IMR-90 (cell line): ENCODE data around the gene ZDHHC16. TPM values are rescaled to one million over a fixed set of nuclear protein-coding genes. Genes with fewer than 3 reads are reported as not detected.

ENCODE experiments used
- ATAC-seq: fragments of 200-7000 bp; cut with Tn5 transposase; 2 replicates; pipeline ENCODE4 v1.9.1; 2020; ENCODE audit warnings: low read depth, mild to moderate bottlenecking, moderate library complexity
- Bru-seq: library from RNA; stranded (reverse); fragments of 400-500 nt; gene quantifications from one replicate; lab custom pipeline; 2021; lab: Mats Ljungman, UMichigan
- BruChase-seq, 2 experiments: library from RNA; stranded (reverse); fragments of 400-500 nt; gene quantifications; one replicate each; lab custom pipeline; 2021; lab: Mats Ljungman, UMichigan
- BruUV-seq: library from RNA; stranded (reverse); fragments of 400-500 nt; replicated peaks from 2 replicates; lab custom pipeline; 2021; lab: Mats Ljungman, UMichigan
- CTCF ChIA-PET: fragments of 300-600 bp; formaldehyde crosslinking; extraction: SDS; loops from one replicate; lab custom pipeline; 2021; ENCODE audit warnings: antibody characterized with exemption; lab: Yijun Ruan, JAX
- POLR2A ChIA-PET: fragments of 300-600 bp; sonication (Branson Sonifier 250); formaldehyde crosslinking; loops from one replicate; lab custom pipeline; 2022; ENCODE audit warnings: antibody characterized with exemption; ENCODE audit not compliant: unreplicated experiment; lab: Charles Lee
- DNase-seq: peaks from one replicate; pipeline ENCODE4 v3.0.0; 2013
- H2AFZ ChIP-seq: replicated peaks from 2 replicates; pipeline ENCODE3; 2013; ENCODE audit warnings: low read length, mild to moderate bottlenecking; ENCODE audit not compliant: poor library complexity
- H2AK5ac ChIP-seq: 2 replicates; pipeline ENCODE4 v1.6.1; 2013; ENCODE audit warnings: low read depth, low read length, inconsistent platforms
- H2AK9ac ChIP-seq: replicated peaks from 2 replicates; pipeline ENCODE3; 2013; ENCODE audit warnings: mild to moderate bottlenecking, low read depth, low read length, moderate library complexity; ENCODE audit not compliant: poor library complexity
- H2BK120ac ChIP-seq: 2 replicates; pipeline ENCODE4 v1.6.1; 2013; ENCODE audit warnings: low read depth, low read length, inconsistent platforms
- H2BK15ac ChIP-seq: 3 replicates; pipeline ENCODE4 v1.6.1; 2013; ENCODE audit warnings: low read depth, low read length, inconsistent platforms
- H2BK20ac ChIP-seq: 2 replicates; pipeline ENCODE4 v1.6.1; 2013; ENCODE audit warnings: low read depth, mild to moderate bottlenecking, inconsistent platforms, low read length, moderate library complexity
- H2BK5ac ChIP-seq: 2 replicates; pipeline ENCODE4 v1.6.1; 2013; ENCODE audit warnings: mild to moderate bottlenecking, low read depth, low read length, inconsistent platforms; ENCODE audit not compliant: poor library complexity, severe bottlenecking
- H3K14ac ChIP-seq: replicated peaks from 2 replicates; pipeline ENCODE4 v1.6.1; 2013; ENCODE audit warnings: low read depth, low read length, inconsistent platforms
- H3K18ac ChIP-seq: 2 replicates; pipeline ENCODE4 v1.6.1; 2013; ENCODE audit warnings: low read depth, low read length, control low read depth
- H3K23ac ChIP-seq: 2 replicates; pipeline ENCODE4 v1.6.1; 2013; ENCODE audit warnings: low read depth, low read length, inconsistent platforms
- H3K27ac ChIP-seq: 2 replicates; pipeline ENCODE4 v1.5.1; 2013; ENCODE audit warnings: mild to moderate bottlenecking, control low read depth, low read length; ENCODE audit not compliant: insufficient read depth
- H3K27me3 ChIP-seq: 2 replicates; pipeline ENCODE4 v1.6.1; 2013; ENCODE audit warnings: low read length; ENCODE audit not compliant: control insufficient read depth, insufficient read depth
- H3K36me3 ChIP-seq: 2 replicates; pipeline ENCODE4 v1.6.1; 2013; ENCODE audit warnings: low read length, mixed read lengths; ENCODE audit not compliant: control insufficient read depth, insufficient read depth
- H3K4ac ChIP-seq: 2 replicates; pipeline ENCODE4 v1.6.1; 2013; ENCODE audit warnings: low read depth, low read length, inconsistent platforms
- H3K4me1 ChIP-seq: 2 replicates; pipeline ENCODE4 v1.6.1; 2013; ENCODE audit warnings: low read length, mixed read lengths; ENCODE audit not compliant: control insufficient read depth, insufficient read depth
- H3K4me2 ChIP-seq: 2 replicates; pipeline ENCODE4 v1.6.1; 2013; ENCODE audit warnings: low read depth, mild to moderate bottlenecking, control low read depth, low read length, moderate library complexity
- H3K4me3 ChIP-seq: 2 replicates; pipeline ENCODE4 v1.5.1; 2013; ENCODE audit warnings: low read depth, mild to moderate bottlenecking, control low read depth, low read length, moderate library complexity; ENCODE audit not compliant: insufficient read depth
- H3K56ac ChIP-seq: 2 replicates; pipeline ENCODE4 v1.6.1; 2013; ENCODE audit warnings: low read length, inconsistent platforms; ENCODE audit not compliant: insufficient read depth; ENCODE audit errors: extremely low read depth
- H3K79me1 ChIP-seq, 2 experiments: 2 replicates each; pipeline ENCODE4 v1.6.1; 2013; ENCODE audit warnings: low read length in 2 of 2, inconsistent platforms in 1 of 2, low read depth in 1 of 2
- H3K9ac ChIP-seq: 2 replicates; pipeline ENCODE4 v1.6.1; 2013; ENCODE audit warnings: low read depth, low read length, control low read depth
- H3K9me1 ChIP-seq: 2 replicates; pipeline ENCODE4 v1.6.1; 2013; ENCODE audit warnings: low read length, inconsistent platforms; ENCODE audit not compliant: insufficient read depth
- H3K9me3 ChIP-seq: 2 replicates; pipeline ENCODE4 v1.6.1; 2013; ENCODE audit warnings: low read length; ENCODE audit not compliant: control insufficient read depth, insufficient read depth
- H4K20me1 ChIP-seq: 2 replicates; pipeline ENCODE4 v1.6.1; 2013; ENCODE audit warnings: low read length, inconsistent platforms; ENCODE audit not compliant: insufficient read depth
- H4K5ac ChIP-seq: 2 replicates; pipeline ENCODE4 v1.6.1; 2013; ENCODE audit warnings: mild to moderate bottlenecking, low read depth, low read length, control low read depth
- H4K8ac ChIP-seq, 2 experiments: 2 replicates each; pipeline ENCODE4 v1.6.1; 2013; ENCODE audit warnings: low read depth in 2 of 2, low read length in 2 of 2, control low read depth in 1 of 2, inconsistent platforms in 1 of 2
- H4K91ac ChIP-seq: 2 replicates; pipeline ENCODE4 v1.6.1; 2013; ENCODE audit warnings: low read depth, low read length, inconsistent platforms; ENCODE audit not compliant: insufficient read depth
- BHLHE40 ChIP-seq: fragments of 150-350 bp; IDR thresholded peaks from 2 replicates; pipeline ENCODE4 v1.6.1; 2016; ENCODE audit warnings: mild to moderate bottlenecking, low read depth, low read length
- CTCF ChIP-seq: conservative IDR thresholded peaks from 2 replicates; pipeline ENCODE4 v1.5.1; 2012; ENCODE audit warnings: mild to moderate bottlenecking, low read depth, low read length, improper control_type of control experiment
- FOS ChIP-seq: fragments of 150-350 bp; IDR thresholded peaks from 2 replicates; pipeline ENCODE4 v1.6.1; 2016; ENCODE audit warnings: low read depth, low read length
- MAFK ChIP-seq: IDR thresholded peaks from 2 replicates; pipeline ENCODE4 v1.6.1; 2012; ENCODE audit warnings: low read depth, low read length, improper control_type of control experiment
- MAZ ChIP-seq: IDR thresholded peaks from 2 replicates; pipeline ENCODE4 v1.6.1; 2012; ENCODE audit warnings: low read depth, mild to moderate bottlenecking, low read length, improper control_type of control experiment, moderate library complexity, borderline replicate concordance
- MXI1 ChIP-seq: IDR thresholded peaks from 2 replicates; pipeline ENCODE4 v1.6.1; 2012; ENCODE audit warnings: low read depth, mild to moderate bottlenecking, low read length, moderate library complexity, borderline replicate concordance
- NFE2L2 ChIP-seq: fragments of 150-350 bp; IDR thresholded peaks from 2 replicates; pipeline ENCODE4 v1.6.1; 2016; ENCODE audit warnings: low read depth, mild to moderate bottlenecking, low read length
- POLR2A ChIP-seq: IDR thresholded peaks from 2 replicates; pipeline ENCODE4 v1.6.1; 2012; ENCODE audit warnings: mild to moderate bottlenecking, low read depth, low read length
- RCOR1 ChIP-seq: IDR thresholded peaks from 2 replicates; pipeline ENCODE4 v1.6.1; 2012; ENCODE audit warnings: mild to moderate bottlenecking, low read length, improper control_type of control experiment; ENCODE audit not compliant: insufficient replicate concordance
- SMC3 ChIP-seq: fragments of 150-350 bp; IDR thresholded peaks from 2 replicates; pipeline ENCODE4 v1.6.1; 2016; ENCODE audit warnings: low read depth, mild to moderate bottlenecking, antibody characterized with exemption, low read length, moderate library complexity
- USF2 ChIP-seq: fragments of 150-350 bp; IDR thresholded peaks from 2 replicates; pipeline ENCODE4 v1.6.1; 2017; ENCODE audit warnings: mild to moderate bottlenecking, antibody characterized with exemption, low read length, low read depth
- WGBS, 2 experiments: methylation state at CpG; one replicate each; pipeline versions ENCODE4 v1.1.5 to v1.1.7; 2013; ENCODE audit warnings: missing lambda C conversion rate in 2 of 2; ENCODE audit not compliant: insufficient read length in 1 of 2; ENCODE audit errors: extremely low coverage in 2 of 2; 5-methylcytosine and 5-hydroxymethylcytosine counted together
- dilution Hi-C: fragments of 300-500 bp; cut with HindIII; formaldehyde crosslinking; loops from one replicate; pipeline ENCODE4 v1.14.3; 2018; ENCODE audit warnings: low sequenced_read_pairs; ENCODE audit not compliant: unreplicated experiment
- in situ Hi-C: fragments of 300-500 bp; cut with MboI; formaldehyde crosslinking; loops from 3 replicates; pipeline ENCODE4 v1.14.3; 2019; ENCODE audit warnings: low sequenced_read_pairs, inconsistent platforms, mixed read lengths
- intact Hi-C: fragments of 100-400 bp; cut with micrococcal nuclease; formaldehyde crosslinking; loops from 2 replicates; pipeline ENCODE4 v1.10.0; 2022
- long read RNA-seq: library from polyadenylated mRNA; unstranded; transcript quantifications from one replicate; pipeline ENCODE4 v2.0.0, GENCODE V29; 2021; ENCODE audit not compliant: unreplicated experiment
- polyA plus RNA-seq, 3 experiments: library from polyadenylated mRNA; depleted of rRNA; stranded (reverse); fragments of >200 nt; gene quantifications; 2 replicates each; pipeline ENCODE4 v1.2.3, GENCODE V29; 2012; ENCODE audit warnings: low replicate concordance in 1 of 3
- total RNA-seq: library from RNA; depleted of rRNA; stranded (reverse); fragments of >200 nt; gene quantifications from 2 replicates; pipeline ENCODE4 v1.2.3, GENCODE V29; 2012; rRNA removed

The ZDHHC16 gene
- total RNA-seq = 51.7 and 64.0 TPM in 2 replicates
- 54.7 and 57.9 TPM in 2 replicates for polyA plus RNA-seq (2012; rRNA removed)
- 66.8 and 68.0 TPM in 2 replicates for polyA plus RNA-seq (2012; cell fraction: cytosol; rRNA removed)
- polyA plus RNA-seq (2012; cell fraction: nucleus; rRNA removed; ENCODE audit: low replicate concordance) = 71.0 and 71.9 TPM in 2 replicates
- Bru-seq, nascent RNA = percentile 74 among the genes with signal in this experiment
- percentile 86 among the genes with signal in this experiment for BruChase-seq, experiment 1, labeled RNA remaining after a 6-hour chase
- BruChase-seq, experiment 2, labeled RNA remaining after a 2-hour chase = percentile 86 among the genes with signal in this experiment
- long read RNA-seq, transcript ZDHHC16-203 (10 exons, 1,647 nt) = minor isoform, 7 of 117 reads
- long read RNA-seq, transcript ZDHHC16-205 (8 exons, 1,280 nt) = minor isoform, 9 of 117 reads
- long read RNA-seq, transcript ZDHHC16-202 (10 exons, 1,718 nt) = minor isoform, 15 of 117 reads
- long read RNA-seq, transcript ZDHHC16-206 (11 exons, 1,798 nt) = major isoform, 43 of 117 reads
- long read RNA-seq, partial matches to known transcripts = 11 of 117 reads
- long read RNA-seq, other reads (novel, unspliced or antisense) = 28 of 117 reads

GRCh38 chr10:97445722-97446639, at the start of gene ZDHHC16, which contains the start of gene EXOSC1:
ZDHHC16 (plus strand) TSS chr10:97446175; CDS start chr10:97451676, 5,501 bp downstream.
EXOSC1 (minus strand) TSS chr10:97446006; CDS start chr10:97445985, 21 bp downstream.
- Histone ChIP-seq H2AK5ac (peak within 1 kb of the TSS; percentile 77), H3K14ac (peak within 1 kb of the TSS; percentile 94), H3K4me3 (peak within 1 kb of the TSS; percentile 84), H3K23ac (peak within 1 kb of the TSS; percentile 96), H2BK20ac (no peak within 1 kb of the TSS), H4K5ac (peak within 1 kb of the TSS; percentile 24), H2AK9ac (peak within 1 kb of the TSS; percentile 91), H3K9ac (peak within 1 kb of the TSS; percentile 93), H3K27me3 (no peaks in the 10 kb centered on the region), H4K20me1 (peaks cover 19% of the 10 kb centered on the region; the same call in 1 of the 2 replicates), H2AFZ (peak within 1 kb of the TSS; percentile 97), H3K4me2 (peak within 1 kb of the TSS; percentile 99), H3K9me3 (no peaks in the 10 kb centered on the region), H3K36me3 (peaks cover 10% of the 10 kb centered on the region; the same call in 1 of the 2 replicates), H2BK15ac (peak within 1 kb of the TSS; percentile 20; the same call in 1 of the 3 replicates), H3K56ac (peak within 1 kb of the TSS; percentile 72), H3K27ac (peak within 1 kb of the TSS; percentile 72), H3K4ac (peak within 1 kb of the TSS; percentile 90), H3K9me1 (peaks cover 12% of the 10 kb centered on the region), H3K18ac (no peak within 1 kb of the TSS; the same call in 1 of the 2 replicates), H3K79me1 (peaks cover 40 to 64% of the 10 kb centered on the region in 2 experiments), H4K8ac (peak within 1 kb of the TSS; percentile 82 to 89), H2BK5ac (peak within 1 kb of the TSS; percentile 56), H3K4me1 (peaks cover 5% of the 10 kb centered on the region; the same call in 1 of the 2 replicates), H2BK120ac (peak within 1 kb of the TSS; percentile 18; the same call in 1 of the 2 replicates), H4K91ac (peak within 1 kb of the TSS; percentile 57)
- BruUV-seq = TSS peak; percentile 50
- DNase-seq (peak; percentile 97), ATAC-seq (peak; percentile 96)
- CTCF ChIA-PET = no interaction called here
- dilution Hi-C loops (no loop called here), intact Hi-C loops (loop anchor here (2.0 kb wide), 2 partner anchors 19 to 39 kb away; partner anchors contain the start of gene PGAM1), in situ Hi-C loops (no loop called here)
- POLR2A ChIA-PET = no interaction called here
- WGBS, 2 experiments = 3% methylated on average over 28 of the region's 66 CpGs; no CpG with 5 or more reads in 1 of the 2 experiments
- TF ChIP-seq NFE2L2 (no peak), POLR2A (peak; percentile 74), MAFK (no peak), FOS (peak; percentile 9; the same call in 1 of the 2 replicates), SMC3 (no peak), BHLHE40 (no peak), CTCF (peak; percentile 20; the same call in 1 of the 2 replicates), RCOR1 (no peak), MAZ (peak; percentile 43; the same call in 1 of the 2 replicates), MXI1 (peak; percentile 87), USF2 (peak; percentile 85)
